Tibial nerve (tissue), 4 donors: ENCODE data around the gene ZNF646. TPM values are rescaled to one million over a fixed set of nuclear protein-coding genes. Genes with fewer than 3 reads are reported as not detected.

ENCODE experiments used
- DNase-seq, 2 donors: peaks; one replicate each; pipeline ENCODE4 v3.0.0-alpha.2; 2019; ENCODE audit warnings: low spot score in 2 of 2
- H3K27ac ChIP-seq, 4 donors: fragments of 200-600 bp; sonication (generic) in 3 of 4; one replicate each; pipeline ENCODE4 v1.5.1; 2017 to 2019; ENCODE audit warnings: mild to moderate bottlenecking in 1 of 4
- H3K27me3 ChIP-seq, 2 donors: fragments of 200-600 bp; sonication (generic) in 1 of 2; one replicate each; pipeline versions ENCODE4 v1.5.1 to v1.6.0; 2017 to 2019
- H3K36me3 ChIP-seq, 3 donors: fragments of 200-600 bp; sonication (generic); one replicate each; pipeline ENCODE4 v1.5.1; 2018 to 2019
- H3K4me1 ChIP-seq, 4 donors: fragments of 200-600 bp; sonication (generic) in 3 of 4; one replicate each; pipeline ENCODE4 v1.5.1; 2017 to 2019
- H3K4me3 ChIP-seq, 4 donors: fragments of 200-600 bp; sonication (generic) in 3 of 4; one replicate each; pipeline ENCODE4 v1.5.1; 2017 to 2019; ENCODE audit warnings: mild to moderate bottlenecking in 1 of 4, moderate library complexity in 1 of 4
- H3K9me3 ChIP-seq, 4 donors: fragments of 200-600 bp; sonication (generic) in 3 of 4; one replicate each; pipeline ENCODE4 v1.5.1; 2017 to 2019
- EP300 ChIP-seq, 2 donors: sonication (generic); formaldehyde crosslinking; IDR thresholded peaks; one replicate each; pipeline ENCODE4 v1.6.1; 2017; ENCODE audit warnings: antibody characterized with exemption in 2 of 2, mild to moderate bottlenecking in 1 of 2
- POLR2A ChIP-seq, 2 donors: fragments of 450-650 bp; IDR thresholded peaks; one replicate each; pipeline ENCODE4 v1.6.1; 2017; ENCODE audit warnings: antibody characterized with exemption in 2 of 2, mild to moderate bottlenecking in 2 of 2, moderate library complexity in 2 of 2
- WGBS, 2 donors: methylation state at CpG; one replicate each; pipeline ENCODE4 v1.1.5; 2018; 5-methylcytosine and 5-hydroxymethylcytosine counted together
- total RNA-seq, 4 donors: library from RNA; depleted of rRNA; stranded (reverse); fragments of >200 nt; gene quantifications; one replicate each; pipeline ENCODE4 v1.1.0, GENCODE V29; 2016
- TF ChIP-seq, protein P1 (sequence below), 5 experiments: fragments of 200-600 bp in 3 of 5; fragments of 450-650 bp in 2 of 5; sonication (generic) in 3 of 5; IDR thresholded peaks; one replicate each; pipeline ENCODE4 v1.5.1; 2016 to 2019; ENCODE audit warnings: antibody characterized with exemption in 5 of 5, mild to moderate bottlenecking in 3 of 5, moderate library complexity in 2 of 5

ZNF646 gene
- total RNA-seq, 4 donors from 2014 or later: 13.4 to 22.5 (median 20.0) TPM

DNA sequence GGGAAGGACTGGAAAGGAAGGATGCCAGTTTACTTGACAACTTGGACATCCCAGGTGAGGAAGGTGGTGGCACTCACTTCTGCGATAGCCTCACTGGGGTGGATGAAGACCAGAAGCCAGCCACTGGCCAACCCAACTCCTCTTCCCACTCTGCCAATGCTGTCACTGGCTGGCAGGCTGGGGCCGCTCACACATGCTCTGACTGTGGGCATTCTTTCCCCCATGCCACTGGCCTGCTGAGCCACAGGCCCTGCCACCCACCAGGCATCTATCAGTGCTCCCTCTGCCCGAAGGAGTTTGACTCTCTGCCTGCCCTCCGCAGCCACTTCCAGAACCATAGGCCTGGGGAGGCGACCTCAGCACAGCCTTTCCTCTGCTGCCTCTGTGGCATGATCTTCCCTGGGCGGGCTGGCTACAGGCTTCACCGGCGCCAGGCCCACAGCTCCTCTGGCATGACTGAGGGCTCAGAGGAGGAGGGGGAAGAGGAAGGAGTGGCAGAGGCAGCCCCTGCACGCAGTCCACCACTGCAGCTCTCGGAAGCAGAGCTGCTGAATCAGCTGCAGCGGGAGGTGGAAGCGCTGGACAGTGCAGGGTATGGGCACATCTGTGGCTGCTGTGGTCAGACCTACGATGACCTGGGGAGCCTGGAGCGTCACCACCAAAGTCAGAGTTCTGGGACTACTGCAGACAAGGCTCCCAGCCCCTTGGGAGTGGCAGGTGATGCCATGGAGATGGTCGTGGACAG lies 4.5 kb downstream of the ZNF646 start:
- WGBS, 2 donors: 93 to 95% methylated on average over 14 to 15 of the region's 15 CpGs
- H3K27ac ChIP-seq: no peak overlapping the region
- peaks cover 0 to 78% (median 15%) of the 10 kb centered on the region in 3 donors for H3K36me3 ChIP-seq
- no peaks in the 10 kb centered on the region for H3K9me3 ChIP-seq
- TF ChIP-seq POLR2A (IDR thresholded peaks at IDR 0.05) (no peak), EP300 (IDR thresholded peaks at IDR 0.05) (no peak)
- TF ChIP-seq, protein P1, sequence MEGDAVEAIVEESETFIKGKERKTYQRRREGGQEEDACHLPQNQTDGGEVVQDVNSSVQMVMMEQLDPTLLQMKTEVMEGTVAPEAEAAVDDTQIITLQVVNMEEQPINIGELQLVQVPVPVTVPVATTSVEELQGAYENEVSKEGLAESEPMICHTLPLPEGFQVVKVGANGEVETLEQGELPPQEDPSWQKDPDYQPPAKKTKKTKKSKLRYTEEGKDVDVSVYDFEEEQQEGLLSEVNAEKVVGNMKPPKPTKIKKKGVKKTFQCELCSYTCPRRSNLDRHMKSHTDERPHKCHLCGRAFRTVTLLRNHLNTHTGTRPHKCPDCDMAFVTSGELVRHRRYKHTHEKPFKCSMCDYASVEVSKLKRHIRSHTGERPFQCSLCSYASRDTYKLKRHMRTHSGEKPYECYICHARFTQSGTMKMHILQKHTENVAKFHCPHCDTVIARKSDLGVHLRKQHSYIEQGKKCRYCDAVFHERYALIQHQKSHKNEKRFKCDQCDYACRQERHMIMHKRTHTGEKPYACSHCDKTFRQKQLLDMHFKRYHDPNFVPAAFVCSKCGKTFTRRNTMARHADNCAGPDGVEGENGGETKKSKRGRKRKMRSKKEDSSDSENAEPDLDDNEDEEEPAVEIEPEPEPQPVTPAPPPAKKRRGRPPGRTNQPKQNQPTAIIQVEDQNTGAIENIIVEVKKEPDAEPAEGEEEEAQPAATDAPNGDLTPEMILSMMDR (IDR thresholded peaks at IDR 0.05): no peak
- no peak overlapping the region for H3K4me3 ChIP-seq
- H3K4me1 ChIP-seq: peaks cover 0 to 43% (median 8%) of the 10 kb centered on the region in 4 donors
- H3K27me3 ChIP-seq: no peaks in the 10 kb centered on the region
- no peak for DNase-seq

DNA sequence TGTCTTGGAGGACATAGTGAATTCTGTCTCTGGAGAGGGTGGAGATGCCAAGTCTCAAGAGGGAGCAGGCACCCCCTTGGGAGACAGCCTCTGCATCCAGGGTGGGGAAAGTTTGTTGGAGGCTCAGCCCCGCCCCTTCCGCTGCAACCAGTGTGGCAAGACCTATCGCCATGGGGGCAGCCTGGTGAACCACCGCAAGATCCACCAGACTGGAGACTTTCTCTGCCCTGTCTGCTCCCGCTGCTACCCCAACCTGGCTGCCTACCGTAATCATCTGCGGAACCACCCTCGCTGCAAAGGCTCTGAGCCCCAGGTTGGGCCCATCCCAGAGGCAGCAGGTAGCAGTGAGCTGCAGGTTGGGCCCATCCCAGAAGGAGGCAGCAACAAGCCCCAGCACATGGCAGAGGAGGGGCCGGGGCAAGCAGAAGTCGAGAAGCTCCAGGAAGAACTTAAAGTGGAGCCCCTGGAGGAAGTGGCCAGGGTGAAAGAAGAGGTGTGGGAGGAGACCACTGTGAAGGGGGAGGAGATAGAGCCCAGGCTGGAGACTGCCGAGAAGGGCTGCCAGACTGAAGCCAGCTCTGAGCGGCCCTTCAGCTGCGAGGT lies 5.2 kb downstream of the ZNF646 start:
- DNase-seq: no peak
- peaks cover 0 to 43% (median 8%) of the 10 kb centered on the region in 4 donors for H3K4me1 ChIP-seq
- H3K9me3 ChIP-seq: no peaks in the 10 kb centered on the region
- WGBS, 2 donors: 84 to 92% methylated on average over 13 of the region's 13 CpGs
- TF ChIP-seq POLR2A (IDR thresholded peaks at IDR 0.05) (no peak), EP300 (IDR thresholded peaks at IDR 0.05) (no peak)
- TF ChIP-seq, protein P1 (IDR thresholded peaks at IDR 0.05): no peak
- H3K27ac ChIP-seq: no peak overlapping the region
- H3K27me3 ChIP-seq: no peaks in the 10 kb centered on the region
- H3K4me3 ChIP-seq: no peak overlapping the region
- peaks cover 0 to 85% (median 15%) of the 10 kb centered on the region in 3 donors for H3K36me3 ChIP-seq

DNA sequence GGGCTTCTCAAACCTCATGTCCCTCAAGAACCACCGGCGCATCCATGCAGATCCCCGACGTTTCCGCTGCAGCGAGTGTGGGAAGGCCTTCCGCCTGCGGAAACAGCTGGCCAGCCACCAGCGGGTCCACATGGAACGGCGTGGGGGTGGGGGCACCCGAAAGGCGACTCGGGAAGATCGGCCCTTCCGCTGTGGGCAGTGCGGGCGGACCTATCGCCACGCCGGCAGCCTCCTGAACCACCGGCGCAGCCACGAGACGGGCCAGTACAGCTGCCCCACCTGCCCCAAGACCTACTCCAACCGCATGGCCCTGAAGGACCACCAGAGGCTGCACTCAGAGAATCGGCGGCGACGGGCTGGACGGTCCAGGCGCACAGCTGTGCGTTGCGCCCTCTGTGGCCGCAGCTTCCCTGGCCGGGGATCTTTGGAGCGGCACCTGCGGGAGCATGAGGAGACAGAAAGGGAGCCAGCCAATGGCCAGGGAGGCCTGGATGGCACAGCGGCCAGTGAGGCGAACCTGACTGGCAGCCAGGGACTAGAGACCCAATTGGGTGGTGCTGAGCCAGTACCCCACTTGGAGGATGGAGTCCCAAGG lies 5.9 kb downstream of the ZNF646 start:
- no peak for DNase-seq
- TF ChIP-seq POLR2A (IDR thresholded peaks at IDR 0.05) (no peak), EP300 (IDR thresholded peaks at IDR 0.05) (no peak)
- TF ChIP-seq, protein P1 (IDR thresholded peaks at IDR 0.05): no peak
- H3K36me3 ChIP-seq: peaks cover 0 to 92% (median 15%) of the 10 kb centered on the region in 3 donors
- 94 to 95% methylated on average over 27 to 31 of the region's 40 CpGs for WGBS, 2 donors
- H3K4me3 ChIP-seq: no peak overlapping the region
- H3K9me3 ChIP-seq: no peaks in the 10 kb centered on the region
- H3K4me1 ChIP-seq: peaks cover 0 to 38% (median 3%) of the 10 kb centered on the region in 4 donors
- H3K27me3 ChIP-seq: no peaks in the 10 kb centered on the region
- no peak overlapping the region for H3K27ac ChIP-seq

DNA sequence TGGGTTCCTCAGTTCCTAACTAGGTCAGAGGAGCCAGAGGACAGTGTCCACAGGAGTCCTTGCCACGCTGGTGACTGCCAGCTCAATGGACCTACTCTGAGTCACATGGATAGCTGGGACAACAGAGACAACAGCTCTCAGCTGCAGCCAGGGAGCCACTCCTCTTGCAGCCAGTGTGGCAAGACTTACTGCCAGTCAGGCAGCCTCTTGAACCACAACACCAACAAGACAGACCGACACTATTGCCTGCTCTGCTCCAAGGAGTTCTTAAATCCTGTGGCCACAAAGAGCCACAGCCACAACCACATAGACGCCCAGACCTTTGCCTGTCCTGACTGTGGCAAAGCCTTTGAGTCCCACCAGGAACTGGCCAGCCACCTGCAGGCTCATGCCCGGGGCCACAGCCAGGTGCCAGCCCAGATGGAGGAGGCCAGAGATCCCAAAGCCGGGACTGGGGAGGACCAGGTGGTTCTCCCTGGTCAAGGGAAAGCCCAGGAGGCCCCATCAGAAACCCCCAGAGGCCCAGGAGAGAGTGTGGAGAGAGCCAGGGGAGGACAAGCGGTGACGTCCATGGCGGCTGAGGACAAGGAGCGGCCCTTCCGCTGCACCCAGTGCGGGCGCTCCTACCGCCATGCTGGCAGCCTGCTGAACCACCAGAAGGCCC lies 6.7 kb downstream of the ZNF646 start:
- TF ChIP-seq, protein P1 (IDR thresholded peaks at IDR 0.05): no peak
- TF ChIP-seq EP300 (IDR thresholded peaks at IDR 0.05) (no peak), POLR2A (IDR thresholded peaks at IDR 0.05) (no peak)
- WGBS, 2 donors: 89 to 92% methylated on average over 11 to 12 of the region's 13 CpGs
- peaks cover 0 to 30% (median 0%) of the 10 kb centered on the region in 4 donors for H3K4me1 ChIP-seq
- H3K27me3 ChIP-seq: no peaks in the 10 kb centered on the region
- no peak overlapping the region for H3K4me3 ChIP-seq
- DNase-seq: no peak
- no peak overlapping the region for H3K27ac ChIP-seq
- no peaks in the 10 kb centered on the region for H3K9me3 ChIP-seq
- peaks cover 0 to 99% (median 15%) of the 10 kb centered on the region in 3 donors for H3K36me3 ChIP-seq
